Smooth muscle cell (in vitro differentiated cells): ENCODE data around the gene TBL3. TPM values are rescaled to one million over a fixed set of nuclear protein-coding genes. Genes with fewer than 3 reads are reported as not detected.
A peak's percentile ranks its signal among the peaks of the same experiment; 100 is the strongest.

ENCODE experiments used
- DNase-seq: peaks from one replicate; lab custom pipeline; 2025; ENCODE audit not compliant: unreplicated experiment; lab: John Stamatoyannopoulos, UW
- H2AFZ ChIP-seq: fragments of 200-600 bp; sonication (generic); 2 replicates; pipeline ENCODE4 v1.6.0; 2016; ENCODE audit warnings: antibody characterized with exemption, low read depth, mild to moderate bottlenecking
- H3F3A ChIP-seq: fragments of 200-600 bp; sonication (generic); 2 replicates; pipeline ENCODE4 v1.6.0; 2017; ENCODE audit warnings: antibody characterized with exemption, low read depth
- H3K27ac ChIP-seq: fragments of 200-600 bp; sonication (generic); 2 replicates; pipeline ENCODE4 v1.5.1; 2016; ENCODE audit warnings: low read depth, mild to moderate bottlenecking
- H3K27me3 ChIP-seq: fragments of 200-600 bp; sonication (generic); 2 replicates; pipeline ENCODE4 v1.6.1; 2016; ENCODE audit warnings: low read depth, mild to moderate bottlenecking
- H3K36me3 ChIP-seq: fragments of 200-600 bp; sonication (generic); 2 replicates; pipeline ENCODE4 v1.5.1; 2016; ENCODE audit warnings: low read depth
- H3K4me1 ChIP-seq: fragments of 200-600 bp; sonication (generic); 2 replicates; pipeline ENCODE4 v1.5.1; 2016; ENCODE audit warnings: low read depth
- H3K4me2 ChIP-seq: fragments of 200-600 bp; sonication (generic); 2 replicates; pipeline ENCODE4 v1.6.0; 2016; ENCODE audit warnings: mild to moderate bottlenecking
- H3K4me3 ChIP-seq: fragments of 200-600 bp; sonication (generic); 2 replicates; pipeline ENCODE4 v1.5.1; 2016; ENCODE audit warnings: mild to moderate bottlenecking
- H3K79me2 ChIP-seq: fragments of 200-600 bp; sonication (generic); 2 replicates; pipeline ENCODE4 v1.6.0; 2016; ENCODE audit warnings: low read depth, mild to moderate bottlenecking
- H3K9ac ChIP-seq: fragments of 200-600 bp; sonication (generic); 2 replicates; pipeline ENCODE4 v1.6.0; 2016; ENCODE audit warnings: low read depth
- H3K9me3 ChIP-seq: fragments of 200-600 bp; sonication (generic); replicated peaks from 2 replicates; pipeline ENCODE4 v1.5.1; 2016; ENCODE audit warnings: low read depth
- H4K20me1 ChIP-seq: fragments of 200-600 bp; sonication (generic); 2 replicates; pipeline ENCODE4 v1.6.0; 2016; ENCODE audit warnings: low read depth
- CTCF ChIP-seq: fragments of 200-600 bp; sonication (generic); IDR thresholded peaks from 2 replicates; pipeline ENCODE4 v1.5.1; 2017; ENCODE audit warnings: borderline replicate concordance, mild to moderate bottlenecking, antibody characterized with exemption; ENCODE audit not compliant: insufficient read depth, poor library complexity, severe bottlenecking
- WGBS: methylation state at CpG from one replicate; pipeline ENCODE4 v1.1.7; 2016; ENCODE audit warnings: low lambda C conversion rate; 5-methylcytosine and 5-hydroxymethylcytosine counted together
- polyA plus RNA-seq: library from polyadenylated mRNA; unstranded; fragments of >200 nt; fragmentation: Nextera tagmentation; extraction: Ambion mirVana; gene quantifications from 2 replicates; pipeline ENCODE4 v1.2.1, GENCODE V29; 2016
- total RNA-seq: library from RNA; depleted of rRNA; stranded (reverse); fragments of >200 nt; gene quantifications from 2 replicates; pipeline ENCODE4 v1.2.3, GENCODE V29; 2014

Gene TBL3
- total and polyA plus RNA-seq, 2 experiments from 2014 or later = 28.5 to 81.7 TPM

- Histone ChIP-seq H3K36me3 (no peaks in the 10 kb centered on the region), H3K79me2 (no peaks in the 10 kb centered on the region), H2AFZ (peak overlapping the region; percentile 62), H3F3A (no peaks in the 10 kb centered on the region), H3K9ac (no peak overlapping the region), H3K4me1 (peaks cover 15% of the 10 kb centered on the region), H4K20me1 (no peaks in the 10 kb centered on the region), H3K9me3 (no peaks in the 10 kb centered on the region), H3K4me2 (peak overlapping the region; percentile 88), H3K27ac (no peak overlapping the region), H3K4me3 (peak overlapping the region; percentile 38), H3K27me3 (no peaks in the 10 kb centered on the region)
- no peak for DNase-seq
- 3% methylated on average over 89 of the region's 96 CpGs for WGBS
- TF ChIP-seq CTCF = no peak
These were observed 48.3 kb downstream of the TBL3 start for GRCh38 chr16:2019921-2020831.

- no peak for TF ChIP-seq CTCF
- Histone ChIP-seq H3K9me3 (no peaks in the 10 kb centered on the region), H3K27me3 (no peaks in the 10 kb centered on the region), H3K4me3 (peak overlapping the region; percentile 38), H3K4me2 (peak overlapping the region; percentile 82), H3K9ac (no peak overlapping the region), H3K4me1 (peaks cover 20% of the 10 kb centered on the region), H2AFZ (peak overlapping the region; percentile 75), H4K20me1 (no peaks in the 10 kb centered on the region), H3K79me2 (peaks cover 7% of the 10 kb centered on the region), H3K27ac (no peak overlapping the region), H3K36me3 (no peaks in the 10 kb centered on the region), H3F3A (no peaks in the 10 kb centered on the region)
- WGBS = 8% methylated on average over 11 of the region's 14 CpGs
- DNase-seq = peak; percentile 85
These were observed 50.9 kb downstream of the TBL3 start for GRCh38 chr16:2022723-2023091.

GRCh38 chr16:2023092-2024031 lies 51.5 kb downstream of the TBL3 start:
- no peaks in the 10 kb centered on the region for H3K9me3 ChIP-seq
- peak overlapping the region; percentile 38 for H3K4me3 ChIP-seq
- peaks cover 23% of the 10 kb centered on the region for H3K4me1 ChIP-seq
- H3F3A ChIP-seq = no peaks in the 10 kb centered on the region
- peak overlapping the region; percentile 76 for H2AFZ ChIP-seq
- H3K36me3 ChIP-seq = no peaks in the 10 kb centered on the region
- peak overlapping the region; percentile 40 for H3K27ac ChIP-seq
- H3K79me2 ChIP-seq = peaks cover 12% of the 10 kb centered on the region
- H3K4me2 ChIP-seq = peak overlapping the region; percentile 82
- DNase-seq = peak; percentile 94
- H3K27me3 ChIP-seq = no peaks in the 10 kb centered on the region
- 10% methylated on average over 42 of the region's 53 CpGs for WGBS
- TF ChIP-seq CTCF = peak; percentile 98
- no peak overlapping the region for H3K9ac ChIP-seq
- H4K20me1 ChIP-seq = peaks cover 6% of the 10 kb centered on the region
